ENCODE measurements around the gene TRIO. TPM values are rescaled to one million over a fixed set of nuclear protein-coding genes. Genes with fewer than 3 reads are reported as not detected.

The TRIO gene
- total and polyA plus RNA-seq, 2 of the 8 experiments (the other 6 are each of a cell fraction or from before 2014, with no cell fraction given) = 35.1 to 69.1 TPM

GRCh38 chr5:14465776-14466175, 322.6 kb downstream of the TRIO start (continued):
- TF ChIP-seq CHD7 (IDR thresholded peaks at IDR 0.05; ENCODE audit: insufficient replicate concordance, low read length) = no peak
